Body of pancreas (tissue), 4 donors: ENCODE measurements around the gene SIK3. TPM values are rescaled to one million over a fixed set of nuclear protein-coding genes. Genes with fewer than 3 reads are reported as not detected.

Source experiments
- ATAC-seq: fragments of 150-250 bp; one replicate; pipeline ENCODE4 v1.9.1; 2016
- DNase-seq, 4 donors: peaks; one replicate each; pipeline ENCODE4 v3.0.0-alpha.2; 2019
- H3K27ac ChIP-seq, 4 donors: fragments of 200-600 bp; sonication (generic); 1 replicate in 3 of 4; 2 replicates in 1 of 4; pipeline versions ENCODE4 v1.5.1 to v1.6.1; 2016 to 2019; ENCODE audit warnings: mild to moderate bottlenecking in 1 of 4, mixed read lengths in 1 of 4, moderate library complexity in 1 of 4
- H3K27me3 ChIP-seq, 2 donors: fragments of 200-600 bp; sonication (generic); one replicate each; pipeline ENCODE4 v1.6.0; 2016; ENCODE audit warnings: mild to moderate bottlenecking in 1 of 2
- H3K36me3 ChIP-seq, 2 donors: fragments of 200-600 bp; sonication (generic); replicated peaks in 1 of 2; 2 replicates each; pipeline ENCODE4 v1.5.1; 2016; ENCODE audit warnings: low read depth in 2 of 2; ENCODE audit not compliant: insufficient read depth in 1 of 2
- H3K4me1 ChIP-seq: fragments of 200-600 bp; sonication (generic); one replicate; pipeline ENCODE4 v1.6.0; 2016
- H3K4me3 ChIP-seq, 2 donors: fragments of 200-600 bp; sonication (generic); 1 replicate in 1 of 2; 2 replicates in 1 of 2; pipeline ENCODE4 v1.5.1; 2016 to 2019
- H3K9me3 ChIP-seq, 3 donors: fragments of 200-600 bp; sonication (generic); 1 replicate in 2 of 3; 2 replicates in 1 of 3; pipeline ENCODE4 v1.5.1; 2016
- CTCF ChIP-seq, 7 experiments: fragments of 450-650 bp in 4 of 7; fragments of 200-600 bp in 3 of 7; sonication (generic) in 3 of 7; IDR thresholded peaks; one replicate each; pipeline ENCODE4 v1.5.1; 2016 to 2019; ENCODE audit warnings: antibody characterized with exemption in 7 of 7
- POLR2A ChIP-seq, 3 donors: fragments of 450-650 bp; IDR thresholded peaks; one replicate each; pipeline ENCODE4 v1.6.1; 2016; ENCODE audit warnings: antibody characterized with exemption in 3 of 3, mild to moderate bottlenecking in 2 of 3
- WGBS, 2 donors: methylation state at CpG; one replicate each; pipeline ENCODE4 v1.1.5; 2017; 5-methylcytosine and 5-hydroxymethylcytosine counted together
- intact Hi-C: fragments of 100-400 bp; cut with DNase I; formaldehyde crosslinking; loops from one replicate; pipeline ENCODE4 v1.15.1; 2023
- total RNA-seq, 2 donors: library from RNA; depleted of rRNA; stranded (reverse); fragments of >200 nt; gene quantifications; one replicate each; pipeline ENCODE4 v1.1.0, GENCODE V29; 2016

Gene SIK3
- total RNA-seq, 2 donors from 2014 or later, result 24.1 to 46.1 TPM

GRCh38 chr11:116852261-116853031 lies 245.8 kb downstream of the SIK3 start:
- no peaks in the 10 kb centered on the region for H3K9me3 ChIP-seq
- peaks cover 0 to 4% of the 10 kb centered on the region in 2 donors for H3K36me3 ChIP-seq
- no peak overlapping the region for H3K27ac ChIP-seq
- no peak overlapping the region for H3K4me3 ChIP-seq
- H3K4me1 ChIP-seq, result no peaks in the 10 kb centered on the region
- intact Hi-C loops, result no loop called here
- DNase-seq (no peak), ATAC-seq (no peak)
- 58 to 59% methylated on average over 5 of the region's 5 CpGs for WGBS, 2 donors
- no peaks in the 10 kb centered on the region for H3K27me3 ChIP-seq
- TF ChIP-seq CTCF (IDR thresholded peaks at IDR 0.05), result no peak
- TF ChIP-seq POLR2A (IDR thresholded peaks at IDR 0.05), result no peak

GRCh38 chr11:116851626-116852025 lies 246.6 kb downstream of the SIK3 start:
- intact Hi-C loops, result no loop called here
- ATAC-seq (no peak), DNase-seq (no peak)
- Histone ChIP-seq H3K9me3 (no peaks in the 10 kb centered on the region), H3K36me3 (peaks cover 1 to 9% of the 10 kb centered on the region in 2 donors), H3K27me3 (no peaks in the 10 kb centered on the region), H3K4me1 (no peaks in the 10 kb centered on the region), H3K4me3 (no peak overlapping the region), H3K27ac (no peak overlapping the region)
- 69 to 92% methylated on average over 7 of the region's 7 CpGs for WGBS, 2 donors
- TF ChIP-seq CTCF (IDR thresholded peaks at IDR 0.05), result no peak
- TF ChIP-seq POLR2A (IDR thresholded peaks at IDR 0.05), result no peak

- peaks cover 9 to 19% of the 10 kb centered on the region in 2 donors for H3K36me3 ChIP-seq
- intact Hi-C loops, result no loop called here
- TF ChIP-seq POLR2A (IDR thresholded peaks at IDR 0.05) (no peak), CTCF (IDR thresholded peaks at IDR 0.05) (no peak)
- no peak for DNase-seq
- H3K27ac ChIP-seq, result no peak overlapping the region
- ATAC-seq, result no peak
- H3K9me3 ChIP-seq, result no peaks in the 10 kb centered on the region
- WGBS, 2 donors, result 83 to 90% methylated on average over 6 of the region's 6 CpGs
- no peaks in the 10 kb centered on the region for H3K4me1 ChIP-seq
- H3K27me3 ChIP-seq, result no peaks in the 10 kb centered on the region
- no peak overlapping the region for H3K4me3 ChIP-seq
Measured at GRCh38 chr11:116849486-116849885, 248.7 kb downstream of the SIK3 start.

GRCh38 chr11:116849060-116849459 lies 249.2 kb downstream of the SIK3 start:
- Histone ChIP-seq H3K27ac (no peak overlapping the region), H3K36me3 (peaks cover 9 to 19% of the 10 kb centered on the region in 2 donors), H3K27me3 (no peaks in the 10 kb centered on the region), H3K4me1 (no peaks in the 10 kb centered on the region), H3K9me3 (no peaks in the 10 kb centered on the region), H3K4me3 (no peak overlapping the region)
- ATAC-seq (no peak), DNase-seq (no peak)
- 96 to 98% methylated on average over 12 of the region's 12 CpGs for WGBS, 2 donors
- TF ChIP-seq CTCF (IDR thresholded peaks at IDR 0.05) (no peak), POLR2A (IDR thresholded peaks at IDR 0.05) (no peak)
- intact Hi-C loops, result no loop called here

GRCh38 chr11:116847612-116848011 lies 250.6 kb downstream of the SIK3 start:
- H3K36me3 ChIP-seq, result peaks cover 9 to 22% of the 10 kb centered on the region in 2 donors
- DNase-seq (no peak), ATAC-seq (no peak)
- WGBS, 2 donors, result 83 to 90% methylated on average over 1 to 3 of the region's 4 CpGs
- intact Hi-C loops, result no loop called here
- H3K9me3 ChIP-seq, result no peaks in the 10 kb centered on the region
- TF ChIP-seq CTCF (IDR thresholded peaks at IDR 0.05) (no peak), POLR2A (IDR thresholded peaks at IDR 0.05) (no peak)
- no peaks in the 10 kb centered on the region for H3K27me3 ChIP-seq
- no peak overlapping the region for H3K4me3 ChIP-seq
- H3K27ac ChIP-seq, result no peak overlapping the region
- H3K4me1 ChIP-seq, result no peaks in the 10 kb centered on the region
